ENCODE measurements around the gene GRIK1.

Gene GRIK1

DNA sequence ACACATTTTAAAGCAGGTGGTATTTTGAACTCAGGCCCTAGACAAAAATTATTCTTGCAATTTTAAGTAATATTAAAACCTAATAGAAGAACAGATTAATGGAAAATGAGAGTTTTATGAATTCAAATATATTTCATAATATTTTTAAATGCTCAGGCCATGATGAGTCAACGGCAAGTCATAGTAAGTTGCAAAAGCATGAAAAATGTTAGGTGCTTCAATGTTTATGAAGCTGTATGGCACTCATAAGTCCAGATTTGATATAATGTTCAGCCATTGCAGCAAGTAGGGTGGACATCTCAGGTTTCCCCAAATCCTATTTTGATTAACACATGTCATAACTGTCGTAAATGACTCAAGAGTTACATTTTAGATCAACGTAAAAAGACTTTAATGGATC lies 112.6 kb downstream of the GRIK1 start:
- Mint-ChIP-seq H3K27me3 (ENCODE audit: low read depth) (no peaks in the 10 kb centered on the region), H3K9me3 (peaks cover 12% of the 10 kb centered on the region), H3K27ac (no peak overlapping the region), H3K36me3 (ENCODE audit: low read depth) (no peaks in the 10 kb centered on the region), H3K4me1 (no peaks in the 10 kb centered on the region), H3K4me3 (no peak overlapping the region)
- TF ChIP-seq, protein P1, sequence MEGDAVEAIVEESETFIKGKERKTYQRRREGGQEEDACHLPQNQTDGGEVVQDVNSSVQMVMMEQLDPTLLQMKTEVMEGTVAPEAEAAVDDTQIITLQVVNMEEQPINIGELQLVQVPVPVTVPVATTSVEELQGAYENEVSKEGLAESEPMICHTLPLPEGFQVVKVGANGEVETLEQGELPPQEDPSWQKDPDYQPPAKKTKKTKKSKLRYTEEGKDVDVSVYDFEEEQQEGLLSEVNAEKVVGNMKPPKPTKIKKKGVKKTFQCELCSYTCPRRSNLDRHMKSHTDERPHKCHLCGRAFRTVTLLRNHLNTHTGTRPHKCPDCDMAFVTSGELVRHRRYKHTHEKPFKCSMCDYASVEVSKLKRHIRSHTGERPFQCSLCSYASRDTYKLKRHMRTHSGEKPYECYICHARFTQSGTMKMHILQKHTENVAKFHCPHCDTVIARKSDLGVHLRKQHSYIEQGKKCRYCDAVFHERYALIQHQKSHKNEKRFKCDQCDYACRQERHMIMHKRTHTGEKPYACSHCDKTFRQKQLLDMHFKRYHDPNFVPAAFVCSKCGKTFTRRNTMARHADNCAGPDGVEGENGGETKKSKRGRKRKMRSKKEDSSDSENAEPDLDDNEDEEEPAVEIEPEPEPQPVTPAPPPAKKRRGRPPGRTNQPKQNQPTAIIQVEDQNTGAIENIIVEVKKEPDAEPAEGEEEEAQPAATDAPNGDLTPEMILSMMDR (IDR thresholded peaks at IDR 0.05; ENCODE audit: unreplicated experiment in 3 of 3): no peak

DNA sequence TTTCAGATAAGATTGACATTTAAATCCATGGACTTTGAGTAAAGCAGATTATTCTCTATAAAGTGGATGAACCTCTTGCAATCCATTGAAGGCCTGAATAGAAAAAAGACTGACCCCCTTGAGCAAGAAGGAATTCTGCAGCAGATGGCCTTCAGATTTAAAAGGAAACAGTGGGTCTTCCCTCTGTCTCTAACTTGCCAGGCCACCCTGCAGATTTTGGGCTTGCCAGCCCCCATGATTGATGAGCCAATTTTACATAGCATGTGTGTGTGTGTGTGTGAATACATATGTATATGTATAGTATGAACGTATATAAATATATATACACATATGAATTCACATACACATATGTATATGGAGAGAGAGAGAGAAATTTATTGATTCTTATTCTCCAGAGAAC lies 113.4 kb downstream of the GRIK1 start:
- TF ChIP-seq, protein P1 (IDR thresholded peaks at IDR 0.05; ENCODE audit: unreplicated experiment in 3 of 3): no peak
- Mint-ChIP-seq H3K9me3 (peaks cover 5% of the 10 kb centered on the region), H3K27me3 (ENCODE audit: low read depth) (no peaks in the 10 kb centered on the region), H3K27ac (no peak overlapping the region), H3K4me1 (no peaks in the 10 kb centered on the region), H3K36me3 (ENCODE audit: low read depth) (no peaks in the 10 kb centered on the region), H3K4me3 (no peak overlapping the region)

GRCh38 chr21:29825936-29826335 lies 113.9 kb downstream of the GRIK1 start:
- H3K4me1 Mint-ChIP-seq: no peaks in the 10 kb centered on the region
- no peaks in the 10 kb centered on the region for H3K36me3 Mint-ChIP-seq (ENCODE audit: low read depth)
- peaks cover 3% of the 10 kb centered on the region for H3K9me3 Mint-ChIP-seq
- TF ChIP-seq, protein P1 (IDR thresholded peaks at IDR 0.05; ENCODE audit: unreplicated experiment in 3 of 3): no peak
- no peak overlapping the region for H3K27ac Mint-ChIP-seq
- no peaks in the 10 kb centered on the region for H3K27me3 Mint-ChIP-seq (ENCODE audit: low read depth)
- H3K4me3 Mint-ChIP-seq: no peak overlapping the region

- Mint-ChIP-seq H3K36me3 (ENCODE audit: low read depth) (no peaks in the 10 kb centered on the region), H3K9me3 (peaks cover 3% of the 10 kb centered on the region), H3K27ac (no peak overlapping the region), H3K4me1 (peaks cover under 1% of the 10 kb centered on the region), H3K4me3 (no peak overlapping the region), H3K27me3 (ENCODE audit: low read depth) (no peaks in the 10 kb centered on the region)
- TF ChIP-seq, protein P1 (IDR thresholded peaks at IDR 0.05; ENCODE audit: unreplicated experiment in 3 of 3): no peak
Observed at GRCh38 chr21:29825345-29825744, 114.5 kb downstream of the GRIK1 start.

GRCh38 chr21:29822064-29822463 lies 117.7 kb downstream of the GRIK1 start:
- Mint-ChIP-seq H3K27me3 (ENCODE audit: low read depth) (no peaks in the 10 kb centered on the region), H3K9me3 (no peaks in the 10 kb centered on the region), H3K36me3 (ENCODE audit: low read depth) (no peaks in the 10 kb centered on the region), H3K4me1 (peaks cover 14% of the 10 kb centered on the region), H3K4me3 (no peak overlapping the region), H3K27ac (no peak overlapping the region)
- TF ChIP-seq, protein P1 (IDR thresholded peaks at IDR 0.05; ENCODE audit: unreplicated experiment in 3 of 3): no peak

DNA sequence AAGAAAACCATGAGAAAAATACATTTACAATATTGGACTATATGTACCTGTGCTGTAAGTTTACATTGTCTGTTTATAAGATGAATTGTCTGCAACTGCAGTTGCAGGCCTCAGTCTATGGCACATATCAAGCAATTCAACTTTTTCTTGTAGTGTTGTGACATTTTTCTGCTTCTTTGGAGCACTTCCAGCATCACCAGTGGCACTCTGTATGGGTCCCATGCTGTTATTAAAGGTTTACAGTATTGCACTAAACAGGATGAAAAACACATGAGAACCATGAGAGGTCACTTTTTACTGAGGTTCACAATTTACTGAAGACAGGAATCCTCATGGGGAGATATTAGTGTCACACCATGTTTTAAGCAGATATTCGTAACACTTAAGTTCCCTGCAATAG lies 118.6 kb downstream of the GRIK1 start:
- Mint-ChIP-seq H3K4me1 (peaks cover 14% of the 10 kb centered on the region), H3K36me3 (ENCODE audit: low read depth) (no peaks in the 10 kb centered on the region), H3K9me3 (no peaks in the 10 kb centered on the region), H3K27ac (no peak overlapping the region), H3K27me3 (ENCODE audit: low read depth) (no peaks in the 10 kb centered on the region), H3K4me3 (no peak overlapping the region)
- TF ChIP-seq, protein P1 (IDR thresholded peaks at IDR 0.05; ENCODE audit: unreplicated experiment in 3 of 3): no peak

Measured in nephron (organoid).